ENCODE measurements around the gene IRF4.

IRF4 gene

GRCh38 chr6:456887-457286, 65.3 kb downstream of the IRF4 start:
- H3K4me3 ChIP-seq (ENCODE audit: low read depth, low read length) = no peak overlapping the region
- DNase-seq (ENCODE audit: low read depth) = no peak
- no peak for TF ChIP-seq CTCF (IDR thresholded peaks at IDR 0.05; ENCODE audit: low read depth, low read length, missing control alignments)

Measured in GM12864 (cell line).